Cardiac fibroblast (primary cell): ENCODE results near the gene MAP7.

Experiments used
- DNase-seq, 2 donors: peaks; one replicate each; pipeline versions ENCODE4 v3.0.0 to v3.0.0-alpha.2; 2010; ENCODE audit warnings: low read depth in 2 of 2
- H3K4me3 ChIP-seq, 2 donors: replicated peaks in 1 of 2; 1 replicate in 1 of 2; 2 replicates in 1 of 2; pipeline ENCODE4 v1.5.1; 2011; ENCODE audit warnings: low read depth in 2 of 2, low read length in 2 of 2, mild to moderate bottlenecking in 2 of 2, moderate library complexity in 1 of 2
- CTCF ChIP-seq: IDR thresholded peaks from one replicate; pipeline ENCODE4 v1.5.1; 2011; ENCODE audit warnings: low read depth, mild to moderate bottlenecking, low read length, inconsistent platforms

The MAP7 gene

GRCh38 chr6:136521427-136521826, 28.8 kb downstream of the MAP7 start:
- no peak for DNase-seq
- no peak for TF ChIP-seq CTCF

GRCh38 chr6:136520517-136520916, 29.7 kb downstream of the MAP7 start:
- no peak for TF ChIP-seq CTCF
- DNase-seq, result no peak
- no peak overlapping the region for H3K4me3 ChIP-seq

More at GRCh38 chr6:136521427-136521826, 28.8 kb downstream of the MAP7 start:
- H3K4me3 ChIP-seq, result no peak overlapping the region

- DNase-seq, result no peak
- no peak for TF ChIP-seq CTCF
Measured at GRCh38 chr6:136517582-136517981, 32.6 kb downstream of the MAP7 start.

GRCh38 chr6:136517002-136517401, 33.2 kb downstream of the MAP7 start:
- no peak for DNase-seq
- no peak for TF ChIP-seq CTCF
- no peak overlapping the region for H3K4me3 ChIP-seq

More at GRCh38 chr6:136517582-136517981, 32.6 kb downstream of the MAP7 start:
- H3K4me3 ChIP-seq, result no peak overlapping the region

- TF ChIP-seq CTCF, result no peak
- no peak overlapping the region for H3K4me3 ChIP-seq
- no peak for DNase-seq
Measured at GRCh38 chr6:136514591-136514990, 35.6 kb downstream of the MAP7 start.

GRCh38 chr6:136511926-136512325, 38.3 kb downstream of the MAP7 start:
- no peak for TF ChIP-seq CTCF
- no peak overlapping the region for H3K4me3 ChIP-seq

GRCh38 chr6:136511397-136511796, 38.8 kb downstream of the MAP7 start:
- DNase-seq, result no peak
- H3K4me3 ChIP-seq, result no peak overlapping the region
- no peak for TF ChIP-seq CTCF

More at GRCh38 chr6:136511926-136512325, 38.3 kb downstream of the MAP7 start:
- no peak for DNase-seq
